ENCODE measurements around the gene TLE3.

DNA sequence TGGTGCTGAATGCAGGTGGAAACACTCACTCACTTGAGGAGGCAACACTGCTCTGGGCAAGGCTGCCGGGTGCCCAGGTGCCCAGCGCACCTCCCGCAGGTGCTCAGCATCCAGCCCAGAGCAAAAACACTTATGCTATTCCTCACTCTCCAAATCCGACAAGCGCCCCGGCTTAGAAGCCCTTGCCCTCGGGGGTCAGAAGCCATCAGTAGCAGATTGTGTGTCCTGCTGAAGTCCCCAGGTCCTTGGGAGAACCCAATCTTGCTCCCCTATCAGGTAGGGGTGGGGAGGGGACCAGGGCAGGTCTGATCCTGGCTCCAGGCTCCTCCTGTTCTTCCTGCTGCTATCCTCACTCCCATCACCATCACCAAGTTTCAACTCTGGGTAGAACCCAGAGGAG lies 46.7 kb downstream of the TLE3 start:
- TF ChIP-seq POLR2A (IDR thresholded peaks at IDR 0.05) = no peak
- TF ChIP-seq, protein P1, sequence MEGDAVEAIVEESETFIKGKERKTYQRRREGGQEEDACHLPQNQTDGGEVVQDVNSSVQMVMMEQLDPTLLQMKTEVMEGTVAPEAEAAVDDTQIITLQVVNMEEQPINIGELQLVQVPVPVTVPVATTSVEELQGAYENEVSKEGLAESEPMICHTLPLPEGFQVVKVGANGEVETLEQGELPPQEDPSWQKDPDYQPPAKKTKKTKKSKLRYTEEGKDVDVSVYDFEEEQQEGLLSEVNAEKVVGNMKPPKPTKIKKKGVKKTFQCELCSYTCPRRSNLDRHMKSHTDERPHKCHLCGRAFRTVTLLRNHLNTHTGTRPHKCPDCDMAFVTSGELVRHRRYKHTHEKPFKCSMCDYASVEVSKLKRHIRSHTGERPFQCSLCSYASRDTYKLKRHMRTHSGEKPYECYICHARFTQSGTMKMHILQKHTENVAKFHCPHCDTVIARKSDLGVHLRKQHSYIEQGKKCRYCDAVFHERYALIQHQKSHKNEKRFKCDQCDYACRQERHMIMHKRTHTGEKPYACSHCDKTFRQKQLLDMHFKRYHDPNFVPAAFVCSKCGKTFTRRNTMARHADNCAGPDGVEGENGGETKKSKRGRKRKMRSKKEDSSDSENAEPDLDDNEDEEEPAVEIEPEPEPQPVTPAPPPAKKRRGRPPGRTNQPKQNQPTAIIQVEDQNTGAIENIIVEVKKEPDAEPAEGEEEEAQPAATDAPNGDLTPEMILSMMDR (IDR thresholded peaks at IDR 0.05) = no peak
- no peak for TF ChIP-seq POLR2AphosphoS5 (IDR thresholded peaks at IDR 0.05)
